ENCODE data around the gene RNF220. TPM values are rescaled to one million over a fixed set of nuclear protein-coding genes. Genes with fewer than 3 reads are reported as not detected.
"Not testable (repeated sequence)": the region's sequence is repeated elsewhere in the genome, so short reads cannot be mapped to it uniquely, and the experiment has no call there.

RNF220 gene
- total RNA-seq, 4 donors from 2014 or later, result 45.8 to 169 (median 89.4) TPM

DNA sequence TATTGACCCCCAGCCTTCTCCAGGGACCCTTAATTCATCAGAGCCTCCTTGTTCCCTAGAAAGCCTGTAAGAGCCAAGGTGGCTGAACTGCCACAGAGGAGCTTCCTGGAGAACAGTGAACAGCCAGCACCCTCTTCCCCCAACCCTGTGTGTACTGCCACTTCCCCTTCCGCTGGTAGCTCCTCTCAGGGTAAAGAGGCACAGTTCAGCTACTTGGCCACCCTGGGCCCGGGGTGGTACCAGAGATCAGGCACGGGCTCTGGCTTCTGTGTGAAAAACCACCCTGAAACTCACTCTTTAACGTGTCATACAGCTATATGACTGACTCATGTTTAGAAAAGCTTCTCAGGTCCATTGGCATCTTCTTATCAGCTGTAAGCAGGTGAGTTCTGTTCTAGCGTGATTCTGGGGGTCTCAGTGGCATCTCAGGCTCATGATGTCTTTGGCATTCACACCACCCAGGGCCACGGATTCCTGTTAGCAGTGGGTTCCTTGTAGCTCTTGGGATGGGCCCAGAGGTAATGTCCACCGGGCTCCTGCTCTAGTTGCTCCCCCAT, 291.8 kb downstream of the RNF220 start:
- Histone ChIP-seq H3K9me3 (no peaks in the 10 kb centered on the region), H3K27me3 (no peaks in the 10 kb centered on the region), H3K4me1 (no peaks in the 10 kb centered on the region), H3K4me3 (no peak overlapping the region), H3K27ac (no peak overlapping the region), H3K36me3 (no peaks in the 10 kb centered on the region)
- TF ChIP-seq POLR2AphosphoS5 (IDR thresholded peaks at IDR 0.05) (no peak), EP300 (IDR thresholded peaks at IDR 0.05; ENCODE audit: low read depth) (no peak), POLR2A (IDR thresholded peaks at IDR 0.05) (no peak)
- TF ChIP-seq, protein P1, sequence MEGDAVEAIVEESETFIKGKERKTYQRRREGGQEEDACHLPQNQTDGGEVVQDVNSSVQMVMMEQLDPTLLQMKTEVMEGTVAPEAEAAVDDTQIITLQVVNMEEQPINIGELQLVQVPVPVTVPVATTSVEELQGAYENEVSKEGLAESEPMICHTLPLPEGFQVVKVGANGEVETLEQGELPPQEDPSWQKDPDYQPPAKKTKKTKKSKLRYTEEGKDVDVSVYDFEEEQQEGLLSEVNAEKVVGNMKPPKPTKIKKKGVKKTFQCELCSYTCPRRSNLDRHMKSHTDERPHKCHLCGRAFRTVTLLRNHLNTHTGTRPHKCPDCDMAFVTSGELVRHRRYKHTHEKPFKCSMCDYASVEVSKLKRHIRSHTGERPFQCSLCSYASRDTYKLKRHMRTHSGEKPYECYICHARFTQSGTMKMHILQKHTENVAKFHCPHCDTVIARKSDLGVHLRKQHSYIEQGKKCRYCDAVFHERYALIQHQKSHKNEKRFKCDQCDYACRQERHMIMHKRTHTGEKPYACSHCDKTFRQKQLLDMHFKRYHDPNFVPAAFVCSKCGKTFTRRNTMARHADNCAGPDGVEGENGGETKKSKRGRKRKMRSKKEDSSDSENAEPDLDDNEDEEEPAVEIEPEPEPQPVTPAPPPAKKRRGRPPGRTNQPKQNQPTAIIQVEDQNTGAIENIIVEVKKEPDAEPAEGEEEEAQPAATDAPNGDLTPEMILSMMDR (IDR thresholded peaks at IDR 0.05), result no peak
- DNase-seq, result no peak
- intact Hi-C loops (cut with DNase I; ENCODE audit: low total_unique reads) (no loop called here), in situ Hi-C loops (cut with MboI; ENCODE audit: low pct_ligation_motif_present in 1 of 4, low pct_unique_long_range_greater_than_20kb in 1 of 4, low sequenced_read_pairs in 3 of 4) (no loop called here)
- 79% methylated on average over 7 of the region's 7 CpGs; no CpG with 5 or more reads in 1 of the 2 donors for WGBS, 2 donors (ENCODE audit: low coverage in 1 of 2)

DNA sequence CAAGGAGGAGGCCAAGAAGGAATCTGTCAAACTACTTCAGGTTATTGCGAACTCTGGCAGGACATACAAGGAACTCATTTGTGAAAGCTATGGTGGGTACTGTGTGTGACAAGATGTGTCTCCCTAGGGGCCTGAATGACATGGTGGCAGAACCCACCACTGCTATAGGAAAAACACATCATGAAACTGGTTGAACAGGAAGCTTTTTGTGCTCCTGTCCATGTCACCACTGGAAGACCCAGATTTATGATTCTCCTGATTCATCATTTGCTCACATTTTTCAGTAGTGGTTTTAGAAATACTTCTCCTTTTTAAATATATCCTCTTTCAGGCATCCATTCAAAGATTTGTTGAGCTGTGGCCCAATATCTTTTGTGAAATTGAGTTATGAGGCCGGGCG, 293.1 kb downstream of the RNF220 start:
- TF ChIP-seq EP300 (IDR thresholded peaks at IDR 0.05; ENCODE audit: low read depth) (no peak), POLR2AphosphoS5 (IDR thresholded peaks at IDR 0.05) (no peak), POLR2A (IDR thresholded peaks at IDR 0.05) (no peak)
- TF ChIP-seq, protein P1 (IDR thresholded peaks at IDR 0.05), result no peak
- DNase-seq, result no peak
- H3K4me1 ChIP-seq, result no peaks in the 10 kb centered on the region
- H3K27me3 ChIP-seq, result no peaks in the 10 kb centered on the region
- in situ Hi-C loops (cut with MboI; ENCODE audit: low pct_ligation_motif_present in 1 of 4, low pct_unique_long_range_greater_than_20kb in 1 of 4, low sequenced_read_pairs in 3 of 4), result no loop called here
- intact Hi-C loops (cut with DNase I; ENCODE audit: low total_unique reads), result no loop called here
- WGBS, 2 donors (ENCODE audit: low coverage in 1 of 2), result 87 to 100% methylated on average over 1 to 3 of the region's 3 CpGs
- no peak overlapping the region for H3K4me3 ChIP-seq
- no peaks in the 10 kb centered on the region for H3K9me3 ChIP-seq
- H3K36me3 ChIP-seq, result no peaks in the 10 kb centered on the region
- no peak overlapping the region for H3K27ac ChIP-seq

DNA sequence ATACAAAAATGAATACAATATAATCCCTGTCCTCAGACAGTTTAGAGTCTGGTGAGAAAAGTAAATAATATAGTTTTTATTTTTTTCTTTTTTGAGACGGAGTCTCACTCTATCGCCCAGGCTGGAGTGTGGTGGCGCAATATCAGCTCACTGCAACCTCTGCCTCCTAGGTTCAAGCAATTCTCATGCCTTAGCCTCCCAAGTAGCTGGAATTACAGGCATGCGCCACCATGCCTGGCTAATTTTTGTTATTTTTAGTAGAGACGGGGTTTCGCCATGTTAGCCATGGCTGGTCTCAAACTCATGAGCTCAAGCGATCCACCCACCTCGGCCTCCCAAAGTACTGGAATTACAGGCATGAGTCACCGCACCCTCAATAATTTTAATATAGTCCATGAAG, 294.3 kb downstream of the RNF220 start:
- H3K4me3 ChIP-seq; intact Hi-C loops (cut with DNase I; ENCODE audit: low total_unique reads); DNase-seq; H3K27me3 ChIP-seq; H3K4me1 ChIP-seq; H3K9me3 ChIP-seq; in situ Hi-C loops (cut with MboI; ENCODE audit: low pct_ligation_motif_present in 1 of 4, low pct_unique_long_range_greater_than_20kb in 1 of 4, low sequenced_read_pairs in 3 of 4); H3K36me3 ChIP-seq; H3K27ac ChIP-seq: not testable (repeated sequence)
- 81 to 91% methylated on average over 9 of the region's 9 CpGs for WGBS, 2 donors (ENCODE audit: low coverage in 1 of 2)

DNA sequence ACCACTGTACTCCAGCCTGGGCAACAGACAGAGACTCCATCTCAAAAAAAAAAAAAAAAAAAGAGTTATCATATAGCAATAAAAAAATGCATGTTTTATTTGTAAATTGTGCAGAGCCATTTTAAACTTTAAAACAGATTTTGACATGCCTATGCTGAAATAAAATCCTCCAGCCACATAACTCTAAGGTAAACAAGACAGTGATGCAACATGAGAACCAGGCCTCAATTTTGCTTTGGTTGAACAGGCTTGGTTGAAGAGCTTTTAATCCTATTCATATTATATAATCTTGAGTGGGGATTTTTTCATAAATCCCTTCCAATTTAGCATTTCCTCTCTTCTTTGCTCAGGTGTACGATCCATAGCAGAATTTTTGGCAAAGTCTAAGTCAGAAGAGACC, 295.5 kb downstream of the RNF220 start:
- intact Hi-C loops (cut with DNase I; ENCODE audit: low total_unique reads) (no loop called here), in situ Hi-C loops (cut with MboI; ENCODE audit: low pct_ligation_motif_present in 1 of 4, low pct_unique_long_range_greater_than_20kb in 1 of 4, low sequenced_read_pairs in 3 of 4) (no loop called here)
- H3K4me3 ChIP-seq, result no peak overlapping the region
- no peak for DNase-seq
- no peak for TF ChIP-seq EP300 (IDR thresholded peaks at IDR 0.05; ENCODE audit: low read depth)
- TF ChIP-seq, protein P1 (IDR thresholded peaks at IDR 0.05), result no peak
- 94% methylated on average over 1 of the region's 1 CpG; no CpG with 5 or more reads in 1 of the 2 donors for WGBS, 2 donors (ENCODE audit: low coverage in 1 of 2)
- H3K4me1 ChIP-seq, result no peaks in the 10 kb centered on the region
- H3K27me3 ChIP-seq, result no peaks in the 10 kb centered on the region
- H3K27ac ChIP-seq, result no peak overlapping the region
- H3K9me3 ChIP-seq, result no peaks in the 10 kb centered on the region
- H3K36me3 ChIP-seq, result no peaks in the 10 kb centered on the region

DNA sequence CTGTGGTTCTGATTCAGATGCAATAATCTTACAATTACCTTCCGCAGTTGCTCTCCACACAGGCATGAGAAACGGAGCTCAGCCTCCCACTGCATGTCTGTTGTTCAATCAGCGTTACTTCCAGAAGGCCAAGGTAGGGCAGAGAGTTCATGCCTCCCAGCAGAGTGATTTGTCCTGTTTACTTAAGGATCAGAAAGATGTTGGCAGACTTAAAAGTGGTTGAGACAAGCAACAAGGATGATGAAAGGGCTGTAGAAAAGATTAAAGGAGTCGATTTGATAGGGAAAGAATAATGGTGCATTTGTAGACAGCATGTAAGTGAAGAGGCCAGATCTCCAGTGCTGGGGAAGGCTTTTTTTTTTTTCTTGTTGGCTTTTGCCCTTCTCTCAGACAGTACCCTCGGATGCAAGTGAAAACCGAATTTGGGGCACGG, 296.1 kb downstream of the RNF220 start:
- no peaks in the 10 kb centered on the region for H3K4me1 ChIP-seq
- in situ Hi-C loops (cut with MboI; ENCODE audit: low pct_ligation_motif_present in 1 of 4, low pct_unique_long_range_greater_than_20kb in 1 of 4, low sequenced_read_pairs in 3 of 4) (no loop called here), intact Hi-C loops (cut with DNase I; ENCODE audit: low total_unique reads) (no loop called here)
- no peaks in the 10 kb centered on the region for H3K9me3 ChIP-seq
- no peaks in the 10 kb centered on the region for H3K27me3 ChIP-seq
- no peak overlapping the region for H3K4me3 ChIP-seq
- no peak for DNase-seq
- H3K36me3 ChIP-seq, result no peaks in the 10 kb centered on the region
- no peak overlapping the region for H3K27ac ChIP-seq
- 54 to 67% methylated on average over 5 to 7 of the region's 7 CpGs for WGBS, 2 donors (ENCODE audit: low coverage in 1 of 2)
- TF ChIP-seq POLR2A (IDR thresholded peaks at IDR 0.05) (no peak), EP300 (IDR thresholded peaks at IDR 0.05; ENCODE audit: low read depth) (no peak), POLR2AphosphoS5 (IDR thresholded peaks at IDR 0.05) (no peak)
- TF ChIP-seq, protein P1 (IDR thresholded peaks at IDR 0.05), result no peak
